SK-N-MC (cell line): ENCODE data around the gene TRIM7.

Experiments used
- EZH2 ChIP-seq: fragments of 200-600 bp; sonication (generic); IDR thresholded peaks from one replicate; pipeline ENCODE4 v1.6.1; 2017; ENCODE audit warnings: antibody characterized with exemption
- FOXP2 ChIP-seq: optimal IDR thresholded peaks from 2 replicates; pipeline ENCODE3; 2011; ENCODE audit warnings: mild to moderate bottlenecking, moderate library complexity; ENCODE audit not compliant: insufficient read depth; ENCODE audit errors: extremely low read length, control extremely low read depth
- POLR2AphosphoS5 ChIP-seq: IDR thresholded peaks from 2 replicates; pipeline ENCODE4 v1.6.1; 2012; ENCODE audit warnings: mild to moderate bottlenecking, low read depth, low read length, borderline replicate concordance

- TF ChIP-seq POLR2AphosphoS5 (no peak), FOXP2 (no peak), EZH2 (no peak)
Observed at GRCh38 chr5:181205761-181206649, 1.0 kb upstream of the TRIM7 start.
